Fibroblast of the aortic adventitia (primary cell): ENCODE measurements around the gene MARCKS. TPM values are rescaled to one million over a fixed set of nuclear protein-coding genes. Genes with fewer than 3 reads are reported as not detected.

Experiments
- DNase-seq: peaks from one replicate; pipeline ENCODE4 v3.0.0-alpha.2; 2010; ENCODE audit warnings: low read depth
- H3K4me3 ChIP-seq: 2 replicates; pipeline ENCODE4 v1.5.1; 2011; ENCODE audit warnings: low read depth, mild to moderate bottlenecking, control low read depth, low read length, moderate library complexity
- total RNA-seq: library from RNA; depleted of rRNA; stranded (reverse); fragments of >200 nt; gene quantifications from 2 replicates; pipeline ENCODE4 v1.2.3, GENCODE V29; 2012; ENCODE audit warnings: low replicate concordance
- TF ChIP-seq, protein P1 (sequence below): IDR thresholded peaks from 2 replicates; pipeline ENCODE4 v1.5.1; 2011; ENCODE audit warnings: mild to moderate bottlenecking, low read length, control low read depth, inconsistent platforms; ENCODE audit not compliant: insufficient read depth

MARCKS gene
- total RNA-seq, 1 donor = 122 TPM

DNA sequence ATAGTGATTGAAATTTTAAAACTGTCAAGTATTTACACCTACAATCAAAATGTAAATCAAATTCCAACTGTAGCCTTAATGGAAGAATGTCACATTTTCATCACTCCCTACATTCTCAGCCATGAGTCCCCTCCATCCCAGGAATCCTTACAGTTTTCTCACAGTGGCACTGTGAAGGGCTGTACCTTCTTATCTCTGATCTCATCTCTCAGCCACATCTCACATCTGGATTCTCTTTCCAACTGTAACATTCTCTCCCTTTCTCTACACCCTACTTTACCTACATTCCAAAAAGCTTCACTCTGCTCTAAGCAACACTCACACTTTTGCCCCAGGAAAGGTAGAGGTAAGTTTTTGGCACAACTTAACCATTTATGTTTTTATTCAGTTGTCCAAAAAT is 8.9 kb upstream of the MARCKS start:
- H3K4me3 ChIP-seq = no peak overlapping the region
- no peak for DNase-seq
- TF ChIP-seq, protein P1, sequence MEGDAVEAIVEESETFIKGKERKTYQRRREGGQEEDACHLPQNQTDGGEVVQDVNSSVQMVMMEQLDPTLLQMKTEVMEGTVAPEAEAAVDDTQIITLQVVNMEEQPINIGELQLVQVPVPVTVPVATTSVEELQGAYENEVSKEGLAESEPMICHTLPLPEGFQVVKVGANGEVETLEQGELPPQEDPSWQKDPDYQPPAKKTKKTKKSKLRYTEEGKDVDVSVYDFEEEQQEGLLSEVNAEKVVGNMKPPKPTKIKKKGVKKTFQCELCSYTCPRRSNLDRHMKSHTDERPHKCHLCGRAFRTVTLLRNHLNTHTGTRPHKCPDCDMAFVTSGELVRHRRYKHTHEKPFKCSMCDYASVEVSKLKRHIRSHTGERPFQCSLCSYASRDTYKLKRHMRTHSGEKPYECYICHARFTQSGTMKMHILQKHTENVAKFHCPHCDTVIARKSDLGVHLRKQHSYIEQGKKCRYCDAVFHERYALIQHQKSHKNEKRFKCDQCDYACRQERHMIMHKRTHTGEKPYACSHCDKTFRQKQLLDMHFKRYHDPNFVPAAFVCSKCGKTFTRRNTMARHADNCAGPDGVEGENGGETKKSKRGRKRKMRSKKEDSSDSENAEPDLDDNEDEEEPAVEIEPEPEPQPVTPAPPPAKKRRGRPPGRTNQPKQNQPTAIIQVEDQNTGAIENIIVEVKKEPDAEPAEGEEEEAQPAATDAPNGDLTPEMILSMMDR = no peak

DNA sequence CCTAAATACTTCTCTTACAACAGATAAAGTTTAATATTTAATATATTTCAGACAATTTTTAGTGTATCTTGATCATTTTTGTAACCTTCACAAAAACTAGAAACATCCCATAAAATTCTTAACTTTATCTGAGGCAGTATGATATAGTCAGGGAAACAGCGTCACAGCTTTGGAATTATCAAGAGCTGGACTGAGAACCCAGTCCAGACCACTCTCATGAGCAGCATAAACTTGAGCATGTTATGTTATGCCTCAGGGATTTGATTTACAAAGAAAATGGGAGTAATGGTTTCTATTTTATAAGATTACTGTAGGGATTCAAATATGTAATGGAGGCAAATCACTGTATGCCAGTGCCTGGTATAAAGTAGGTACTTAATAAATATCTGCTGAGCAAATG is 8.3 kb upstream of the MARCKS start:
- TF ChIP-seq, protein P1 = no peak
- no peak overlapping the region for H3K4me3 ChIP-seq
- DNase-seq = no peak

DNA sequence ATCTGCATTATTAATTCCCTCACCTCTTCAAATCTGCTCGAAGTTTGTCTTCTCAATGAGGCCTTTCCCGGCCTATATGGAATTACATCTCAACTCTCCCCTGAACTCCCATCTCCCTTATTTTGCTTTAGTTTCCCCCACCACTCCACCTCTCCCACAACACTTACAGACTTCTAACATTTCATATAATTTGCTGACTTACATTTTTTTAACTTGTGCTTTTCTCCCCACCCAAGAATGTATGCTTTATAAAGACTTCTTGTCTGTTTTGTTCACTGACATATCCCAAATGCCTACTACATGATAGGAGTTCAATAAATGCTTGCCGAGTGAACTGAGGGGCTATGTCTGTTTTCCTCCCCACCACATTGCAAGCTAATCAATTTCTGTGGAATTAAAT is 3.9 kb upstream of the MARCKS start:
- H3K4me3 ChIP-seq = no peak overlapping the region
- DNase-seq = no peak
- TF ChIP-seq, protein P1 = no peak

DNA sequence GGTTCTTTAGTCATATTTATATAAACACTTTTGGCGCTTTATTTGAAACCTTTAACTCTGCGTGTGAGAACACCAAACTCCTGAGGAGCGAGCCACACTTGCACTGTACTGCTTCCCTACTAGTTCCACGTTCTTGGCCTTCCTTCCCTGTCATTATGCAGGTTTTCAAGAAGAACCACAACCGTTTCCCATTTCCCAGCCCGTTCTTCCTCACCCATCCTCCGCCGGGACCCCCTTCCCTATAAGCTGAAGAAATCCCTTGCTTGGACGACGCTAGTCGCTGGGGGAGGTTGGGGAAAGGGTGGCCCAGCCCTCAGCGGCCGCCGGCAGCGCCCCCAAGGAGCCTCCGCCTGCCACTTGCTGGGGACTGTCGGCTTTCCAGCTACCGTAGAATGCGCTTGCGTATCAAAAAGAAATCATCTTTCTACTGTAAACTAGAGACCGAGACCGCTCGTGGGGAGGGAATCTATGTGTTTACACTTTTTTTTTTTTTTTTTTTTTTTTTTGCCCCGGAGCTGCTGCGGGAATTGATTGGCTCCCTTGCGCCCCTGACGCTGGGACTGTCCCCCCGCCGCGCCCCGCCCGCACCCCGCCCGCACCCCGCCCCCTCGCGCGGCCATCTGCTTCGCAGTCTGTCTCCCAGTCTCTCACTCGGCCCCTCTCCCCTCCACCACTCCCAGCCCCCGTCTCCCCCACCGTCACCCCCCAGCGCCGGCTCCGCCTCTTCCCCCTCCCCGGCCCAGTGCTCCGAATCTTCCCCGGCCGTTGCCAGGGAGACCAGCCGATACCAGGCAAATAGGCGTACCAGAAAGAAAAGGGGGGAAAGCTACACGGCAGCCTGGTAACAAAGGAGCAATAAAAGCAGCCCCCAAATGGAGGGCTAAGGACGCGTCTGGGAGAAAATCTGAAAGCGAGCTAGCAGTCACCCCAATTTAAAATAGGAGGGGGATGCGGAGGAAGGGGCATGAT is 2.3 kb upstream of the MARCKS start:
- peak; percentile 75 for DNase-seq
- TF ChIP-seq, protein P1 = no peak

DNA sequence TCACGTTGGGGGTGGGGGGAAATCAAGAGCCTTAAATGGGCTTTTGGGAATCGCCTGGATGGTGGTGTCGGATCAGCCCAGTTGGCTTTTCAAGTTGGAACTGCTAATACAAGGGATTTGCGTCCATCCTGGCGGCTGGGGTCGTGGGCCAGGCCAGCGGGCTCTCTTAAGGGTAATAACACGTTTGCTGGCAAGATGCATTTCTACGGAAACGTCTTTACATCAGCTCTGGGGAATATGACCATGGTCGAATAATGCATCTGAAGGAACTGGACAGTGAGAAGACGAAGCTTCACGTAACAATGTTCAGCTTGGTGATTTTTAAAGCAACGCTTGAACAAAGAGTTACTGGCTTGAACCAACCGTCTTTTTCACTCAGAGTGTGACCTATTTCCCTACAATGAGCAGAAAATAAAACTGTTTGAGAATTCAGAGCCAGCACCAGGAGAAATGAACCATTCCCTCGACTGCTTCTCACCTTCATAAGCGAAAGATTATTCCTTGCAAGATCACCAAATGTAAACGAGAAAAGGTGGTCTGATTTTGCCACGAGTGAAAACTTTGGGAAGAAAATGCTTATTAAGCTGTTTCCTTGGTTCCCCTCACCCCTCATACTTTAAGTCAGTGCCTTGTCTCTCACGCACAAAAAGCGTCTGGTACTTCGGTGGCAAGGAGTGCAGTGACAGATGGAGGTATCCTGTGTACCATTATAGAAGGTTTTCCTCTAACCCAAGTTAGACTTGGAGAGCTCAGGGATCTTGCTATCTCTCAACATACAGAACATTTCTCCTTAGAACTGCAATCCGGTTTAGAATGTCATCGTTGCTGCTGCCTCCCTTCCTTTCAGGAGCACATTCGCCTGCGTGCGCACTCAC is 1.4 kb upstream of the MARCKS start:
- TF ChIP-seq, protein P1 = no peak
- H3K4me3 ChIP-seq = peak overlapping the region; percentile 97
- peak; percentile 68 for DNase-seq

More for the DNA sequence above, 2.3 kb upstream of the MARCKS start:
- H3K4me3 ChIP-seq = peak overlapping the region; percentile 97

DNA sequence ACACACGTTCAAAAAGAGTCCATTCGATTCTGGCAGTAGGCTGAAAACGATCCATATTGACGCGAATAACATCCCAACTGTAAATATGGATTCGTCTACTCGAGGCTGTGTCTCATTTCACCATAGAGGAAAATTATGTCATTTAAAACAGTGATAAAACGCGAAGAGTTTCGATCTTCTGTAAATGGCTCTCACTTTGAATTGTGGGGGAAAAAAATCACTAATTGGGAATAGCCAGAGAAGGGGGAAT is 845 bp upstream of the MARCKS start:
- no peak for DNase-seq
- H3K4me3 ChIP-seq = peak overlapping the region; percentile 97
- TF ChIP-seq, protein P1 = no peak
